MM.1S (cell line): ENCODE results near the gene CLMN.

ENCODE experiments used
- DNase-seq: peaks from one replicate; pipeline ENCODE4 v3.0.0-alpha.2; 2015
- H2AFZ ChIP-seq: fragments of 300-600 bp; sonication (generic); 2 replicates; pipeline ENCODE4 v1.6.0; 2016; ENCODE audit warnings: antibody characterized with exemption, low read length
- H3F3A ChIP-seq: fragments of 300-600 bp; sonication (generic); 2 replicates; pipeline ENCODE4 v1.6.1; 2016; ENCODE audit warnings: mild to moderate bottlenecking, antibody characterized with exemption, low read length, moderate library complexity, mixed read lengths; ENCODE audit not compliant: insufficient read depth
- H3K27ac ChIP-seq: fragments of 300-600 bp; sonication (generic); 2 replicates; pipeline ENCODE4 v1.5.1; 2016; ENCODE audit warnings: mild to moderate bottlenecking, low read length
- H3K27me3 ChIP-seq: fragments of 300-600 bp; sonication (generic); replicated peaks from 2 replicates; pipeline ENCODE4 v1.6.0; 2016; ENCODE audit warnings: low read length; ENCODE audit not compliant: insufficient read depth
- H3K36me3 ChIP-seq: fragments of 300-600 bp; sonication (generic); replicated peaks from 2 replicates; pipeline ENCODE4 v1.6.1; 2016; ENCODE audit warnings: mild to moderate bottlenecking, low read length, mixed read lengths; ENCODE audit not compliant: insufficient read depth
- H3K4me1 ChIP-seq: fragments of 300-600 bp; sonication (generic); 2 replicates; pipeline ENCODE4 v1.6.1; 2016; ENCODE audit warnings: low read length, mixed read lengths
- H3K4me2 ChIP-seq: fragments of 300-600 bp; sonication (generic); 2 replicates; pipeline ENCODE4 v1.6.0; 2016; ENCODE audit warnings: low read depth, low read length
- H3K4me3 ChIP-seq: fragments of 300-600 bp; sonication (generic); 2 replicates; pipeline ENCODE4 v1.5.1; 2016; ENCODE audit warnings: low read length, mixed read lengths
- H3K79me2 ChIP-seq: fragments of 300-600 bp; sonication (generic); 2 replicates; pipeline ENCODE4 v1.6.1; 2016; ENCODE audit warnings: mixed run types, low read length, mixed read lengths
- H3K9ac ChIP-seq: fragments of 300-600 bp; sonication (generic); 2 replicates; pipeline ENCODE4 v1.6.1; 2016; ENCODE audit warnings: low read length, mixed read lengths
- H3K9me2 ChIP-seq: fragments of 300-600 bp; sonication (generic); replicated peaks from 2 replicates; pipeline ENCODE4 v1.6.1; 2016; ENCODE audit warnings: mild to moderate bottlenecking, low read length, mixed read lengths; ENCODE audit not compliant: insufficient read depth
- H3K9me3 ChIP-seq: fragments of 300-600 bp; sonication (generic); replicated peaks from 2 replicates; pipeline ENCODE4 v1.6.1; 2016; ENCODE audit warnings: mild to moderate bottlenecking, low read length, mixed read lengths; ENCODE audit not compliant: insufficient read depth
- H4K20me1 ChIP-seq: fragments of 300-600 bp; sonication (generic); 2 replicates; pipeline ENCODE4 v1.6.1; 2016; ENCODE audit warnings: mild to moderate bottlenecking, low read length, moderate library complexity, mixed read lengths; ENCODE audit not compliant: insufficient read depth
- EZH2 ChIP-seq: fragments of 300-600 bp; sonication (generic); optimal IDR thresholded peaks from 2 replicates; pipeline ENCODE3; 2017; ENCODE audit warnings: low read depth, mild to moderate bottlenecking, antibody characterized with exemption, low read length, mixed read lengths
- EZH2phosphoT487 ChIP-seq: fragments of 300-600 bp; sonication (generic); IDR thresholded peaks from 2 replicates; pipeline ENCODE4 v1.6.1; 2018; ENCODE audit warnings: antibody characterized with exemption, low read length
- TF ChIP-seq, protein P1 (sequence below): fragments of 300-600 bp; sonication (generic); IDR thresholded peaks from 2 replicates; pipeline ENCODE4 v1.5.1; 2016; ENCODE audit warnings: antibody characterized with exemption, low read length, mixed read lengths

CLMN gene

DNA sequence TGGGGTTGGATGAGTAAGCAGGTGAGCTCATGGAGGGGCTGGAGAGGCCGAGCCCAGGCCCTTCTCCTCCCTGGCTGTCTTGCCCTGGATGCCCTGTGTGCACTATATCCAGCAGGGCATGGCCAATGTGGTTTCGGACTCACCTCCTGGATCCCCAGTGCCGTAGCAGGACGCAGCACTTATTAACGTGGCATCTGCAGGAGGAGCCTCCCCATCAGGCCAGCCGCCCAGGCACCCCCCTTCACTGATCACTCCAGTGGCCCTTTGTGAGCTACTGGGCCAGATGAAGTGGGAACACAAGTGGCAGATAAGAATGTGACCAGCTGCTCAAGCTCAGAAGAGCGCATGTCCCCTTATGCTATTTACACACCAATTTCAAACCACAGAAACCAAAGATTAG is 119.3 kb downstream of the CLMN start:
- no peak overlapping the region for H3K9ac ChIP-seq
- H3K36me3 ChIP-seq, result no peaks in the 10 kb centered on the region
- no peak for TF ChIP-seq EZH2
- TF ChIP-seq, protein P1, sequence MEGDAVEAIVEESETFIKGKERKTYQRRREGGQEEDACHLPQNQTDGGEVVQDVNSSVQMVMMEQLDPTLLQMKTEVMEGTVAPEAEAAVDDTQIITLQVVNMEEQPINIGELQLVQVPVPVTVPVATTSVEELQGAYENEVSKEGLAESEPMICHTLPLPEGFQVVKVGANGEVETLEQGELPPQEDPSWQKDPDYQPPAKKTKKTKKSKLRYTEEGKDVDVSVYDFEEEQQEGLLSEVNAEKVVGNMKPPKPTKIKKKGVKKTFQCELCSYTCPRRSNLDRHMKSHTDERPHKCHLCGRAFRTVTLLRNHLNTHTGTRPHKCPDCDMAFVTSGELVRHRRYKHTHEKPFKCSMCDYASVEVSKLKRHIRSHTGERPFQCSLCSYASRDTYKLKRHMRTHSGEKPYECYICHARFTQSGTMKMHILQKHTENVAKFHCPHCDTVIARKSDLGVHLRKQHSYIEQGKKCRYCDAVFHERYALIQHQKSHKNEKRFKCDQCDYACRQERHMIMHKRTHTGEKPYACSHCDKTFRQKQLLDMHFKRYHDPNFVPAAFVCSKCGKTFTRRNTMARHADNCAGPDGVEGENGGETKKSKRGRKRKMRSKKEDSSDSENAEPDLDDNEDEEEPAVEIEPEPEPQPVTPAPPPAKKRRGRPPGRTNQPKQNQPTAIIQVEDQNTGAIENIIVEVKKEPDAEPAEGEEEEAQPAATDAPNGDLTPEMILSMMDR, result no peak
- no peak for TF ChIP-seq EZH2phosphoT487
- no peaks in the 10 kb centered on the region for H3K4me1 ChIP-seq
- H3K27me3 ChIP-seq, result no peaks in the 10 kb centered on the region
- no peaks in the 10 kb centered on the region for H3K9me3 ChIP-seq
- H3K4me2 ChIP-seq, result no peak overlapping the region
- no peak for DNase-seq
- H3K4me3 ChIP-seq, result no peak overlapping the region
- no peak overlapping the region for H3K27ac ChIP-seq
- H3F3A ChIP-seq, result no peaks in the 10 kb centered on the region
- no peaks in the 10 kb centered on the region for H4K20me1 ChIP-seq
- no peaks in the 10 kb centered on the region for H3K79me2 ChIP-seq
- H3K9me2 ChIP-seq, result no peaks in the 10 kb centered on the region
- H2AFZ ChIP-seq, result no peak overlapping the region

DNA sequence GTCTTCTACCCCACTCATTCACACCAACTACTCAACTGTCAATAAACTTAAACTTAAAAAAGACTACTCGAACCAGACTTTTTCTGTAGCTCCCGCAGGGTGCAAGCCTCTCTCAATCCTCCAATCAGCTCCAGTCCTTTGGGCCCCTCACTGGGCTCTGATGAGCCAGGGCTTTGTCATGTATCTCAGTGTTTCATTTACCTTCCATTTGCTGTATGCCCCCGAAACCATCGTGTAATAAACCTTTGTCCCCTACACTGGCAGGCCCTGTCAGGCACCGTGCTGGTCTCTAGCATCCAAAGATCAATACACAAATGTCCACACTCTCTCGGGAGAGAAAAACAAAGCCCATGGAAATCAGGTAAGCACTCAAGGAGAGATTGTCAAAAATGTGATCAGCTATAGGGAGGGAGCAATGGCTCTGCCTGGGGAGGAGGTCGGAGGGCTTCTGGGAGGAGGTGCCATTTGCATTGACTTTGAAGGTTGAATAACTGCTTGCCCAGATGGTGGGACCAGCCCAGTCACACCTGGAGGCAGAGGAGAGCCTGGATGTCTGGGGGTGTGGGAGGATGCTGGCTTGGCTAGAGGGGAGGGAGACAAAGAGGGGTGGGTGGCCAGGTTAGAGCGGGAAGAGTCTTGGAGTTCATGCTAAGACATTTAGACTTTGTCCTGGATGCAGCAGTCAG is 120.3 kb downstream of the CLMN start:
- Histone ChIP-seq H3K27ac (no peak overlapping the region), H2AFZ (no peak overlapping the region), H3F3A (no peaks in the 10 kb centered on the region), H3K4me3 (no peak overlapping the region), H4K20me1 (no peaks in the 10 kb centered on the region), H3K9me3 (no peaks in the 10 kb centered on the region), H3K4me2 (no peak overlapping the region), H3K36me3 (no peaks in the 10 kb centered on the region), H3K4me1 (no peaks in the 10 kb centered on the region), H3K9me2 (no peaks in the 10 kb centered on the region), H3K27me3 (no peaks in the 10 kb centered on the region), H3K79me2 (no peaks in the 10 kb centered on the region), H3K9ac (no peak overlapping the region)
- DNase-seq, result no peak
- TF ChIP-seq EZH2 (no peak), EZH2phosphoT487 (no peak)
- TF ChIP-seq, protein P1, result no peak

DNA sequence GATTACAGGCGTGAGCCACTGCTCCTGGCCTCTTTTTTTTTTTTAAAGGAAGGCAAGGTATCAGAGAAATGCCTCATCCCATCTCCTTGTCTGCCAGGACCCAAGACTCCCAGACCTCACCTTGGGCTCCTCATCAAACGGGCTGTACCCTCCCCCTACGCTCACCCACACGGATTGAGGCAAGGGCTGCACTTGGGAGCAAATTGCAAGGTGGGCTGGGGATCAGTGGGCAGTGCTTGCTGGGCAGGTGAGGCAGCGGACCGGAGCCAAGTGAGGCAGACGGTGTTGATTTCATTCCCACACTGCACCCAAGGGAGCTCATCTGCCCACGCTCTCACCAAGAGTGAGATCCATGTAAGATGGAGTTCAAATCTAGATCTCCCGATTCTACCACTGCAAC is 121.4 kb downstream of the CLMN start:
- Histone ChIP-seq H2AFZ (no peak overlapping the region), H3F3A (no peaks in the 10 kb centered on the region), H3K4me2 (no peak overlapping the region), H3K36me3 (no peaks in the 10 kb centered on the region), H3K27ac (no peak overlapping the region), H3K9me2 (no peaks in the 10 kb centered on the region), H3K9ac (no peak overlapping the region), H3K9me3 (no peaks in the 10 kb centered on the region), H4K20me1 (no peaks in the 10 kb centered on the region), H3K4me3 (no peak overlapping the region), H3K27me3 (no peaks in the 10 kb centered on the region), H3K79me2 (no peaks in the 10 kb centered on the region), H3K4me1 (no peaks in the 10 kb centered on the region)
- TF ChIP-seq EZH2 (no peak), EZH2phosphoT487 (no peak)
- TF ChIP-seq, protein P1, result no peak
- no peak for DNase-seq
